ENCODE data around the gene ABCC9.
"Not testable (repeated sequence)": the region's sequence is repeated elsewhere in the genome, so short reads cannot be mapped to it uniquely, and the experiment has no call there.

Gene ABCC9

DNA sequence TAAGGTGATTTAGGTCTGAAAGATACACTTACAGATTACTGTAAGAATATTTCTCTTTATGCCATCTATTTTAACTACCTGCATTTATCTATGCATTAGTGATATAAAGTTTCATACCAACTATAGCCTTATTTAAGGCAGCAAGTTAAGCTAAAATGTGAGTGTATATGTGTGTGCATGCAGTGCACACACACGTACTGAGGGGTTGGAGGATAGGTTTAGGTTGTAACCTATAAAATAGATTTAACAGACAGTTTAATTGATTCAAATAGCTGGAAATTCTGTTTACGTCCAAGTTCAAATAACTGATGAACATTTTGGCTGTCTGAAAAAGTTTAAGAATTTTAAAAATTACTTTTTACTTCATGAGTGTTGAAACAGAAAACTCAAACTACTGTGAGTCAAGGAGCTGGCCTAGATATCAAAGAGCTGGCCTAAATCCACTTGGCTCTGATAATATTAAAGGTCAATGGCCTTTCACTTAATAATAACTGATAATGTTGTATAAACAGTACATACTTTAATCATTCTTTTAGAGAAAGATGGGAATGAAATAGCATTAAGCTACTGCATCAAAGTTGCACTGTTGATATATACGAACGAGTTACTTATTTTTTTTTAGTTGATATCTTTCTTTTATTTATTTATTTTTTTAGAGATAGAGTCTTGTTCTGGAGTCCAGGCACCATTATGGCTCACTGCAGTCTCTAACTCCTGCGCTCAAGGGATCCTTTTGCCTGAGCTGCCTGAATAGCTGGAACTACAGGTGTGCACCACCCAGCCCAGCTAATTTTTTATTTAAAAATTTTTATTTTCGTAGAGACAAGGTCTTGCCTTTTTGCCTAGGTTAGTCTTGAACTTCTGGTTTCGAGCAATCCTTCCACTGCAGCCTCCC is 152.9 kb downstream of the ABCC9 start:
- DNase-seq (ENCODE audit: extremely low spot score, insufficient read length, low read depth) (no peak), FAIRE-seq (no peak)

DNA sequence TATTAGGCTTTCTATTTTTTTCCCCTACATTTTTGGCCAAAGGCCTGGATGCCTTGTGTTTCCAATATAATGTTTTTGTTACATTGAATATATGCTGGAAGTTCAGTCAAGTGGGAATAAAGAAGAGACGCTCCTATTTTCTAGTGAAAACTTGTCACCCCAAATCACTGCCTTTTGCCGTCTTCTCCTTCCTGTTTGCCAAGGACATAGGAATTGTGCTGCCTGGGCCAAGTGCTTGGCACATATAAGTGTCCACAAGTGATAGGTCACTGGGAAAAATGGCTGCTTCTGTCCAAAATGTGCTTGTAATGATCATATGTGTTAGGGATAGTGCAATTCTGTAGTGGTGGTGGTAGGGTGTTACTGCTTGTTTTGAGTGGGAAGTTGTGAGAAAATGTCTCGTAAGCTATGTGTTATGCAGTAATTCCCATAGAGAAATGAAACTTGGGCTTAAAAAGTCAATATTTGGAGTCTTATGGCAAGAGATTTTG is 155.1 kb downstream of the ABCC9 start:
- FAIRE-seq = no peak
- DNase-seq (ENCODE audit: extremely low spot score, insufficient read length, low read depth) = no peak

DNA sequence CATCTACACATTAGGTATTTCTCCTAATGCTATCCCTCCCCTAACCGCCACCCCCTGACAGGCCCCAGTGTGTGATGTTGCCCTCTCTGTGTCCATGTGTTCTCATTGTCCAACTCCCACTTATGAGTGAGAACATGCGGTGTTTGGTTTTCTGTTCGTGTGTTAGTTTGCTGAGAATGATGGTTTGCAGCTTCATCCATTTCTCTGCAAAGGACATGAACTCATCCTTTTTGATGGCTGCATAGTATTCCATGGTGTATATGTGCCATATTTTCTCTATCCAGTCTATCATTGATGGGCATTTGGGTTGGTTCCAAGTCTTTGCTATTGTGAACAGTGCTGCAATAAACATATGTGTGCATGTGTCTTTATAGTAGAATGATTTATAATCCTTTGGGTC is 158.5 kb downstream of the ABCC9 start:
- FAIRE-seq; DNase-seq (ENCODE audit: extremely low spot score, insufficient read length, low read depth): not testable (repeated sequence)

DNA sequence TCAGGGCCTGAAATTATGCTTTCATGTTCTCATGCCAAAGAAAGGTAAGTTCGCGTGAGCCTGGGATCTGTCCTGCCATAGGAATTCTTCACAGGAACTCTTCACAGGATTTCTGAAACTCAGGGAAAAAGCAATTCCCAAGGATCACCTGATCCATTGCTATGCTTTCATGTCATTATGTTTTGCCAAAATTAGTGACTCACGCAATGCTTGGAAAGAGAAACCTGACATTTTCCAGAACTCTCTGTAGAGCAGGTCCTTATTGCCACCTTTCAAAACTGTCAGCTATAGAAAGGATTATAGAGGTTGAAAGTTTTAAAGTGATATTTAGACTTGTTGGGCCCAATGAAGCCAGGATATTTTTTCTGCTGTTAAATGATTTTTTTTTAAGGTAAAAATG is 160.4 kb downstream of the ABCC9 start:
- no peak for DNase-seq (ENCODE audit: extremely low spot score, insufficient read length, low read depth)
- no peak for FAIRE-seq

DNA sequence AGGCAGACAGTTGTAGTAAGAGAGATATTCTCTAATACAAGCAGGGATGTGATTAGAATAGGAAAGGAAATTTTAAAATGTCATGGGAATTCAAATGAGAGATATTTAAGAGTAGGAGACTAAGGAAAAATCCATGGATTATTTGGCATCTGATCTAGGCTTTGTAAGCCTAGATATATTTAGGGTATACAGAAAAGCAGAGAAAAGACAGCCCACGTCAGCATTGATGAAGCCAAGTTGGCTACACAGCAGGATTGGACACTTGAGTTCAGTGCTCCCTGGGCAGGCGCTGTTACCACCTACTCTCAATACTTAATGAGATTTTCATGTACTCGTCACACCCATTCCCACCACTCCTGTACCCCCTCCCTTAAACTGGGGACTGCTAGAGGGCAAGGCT is 165.1 kb downstream of the ABCC9 start:
- DNase-seq (ENCODE audit: extremely low spot score, insufficient read length, low read depth) (no peak), FAIRE-seq (no peak)

DNA sequence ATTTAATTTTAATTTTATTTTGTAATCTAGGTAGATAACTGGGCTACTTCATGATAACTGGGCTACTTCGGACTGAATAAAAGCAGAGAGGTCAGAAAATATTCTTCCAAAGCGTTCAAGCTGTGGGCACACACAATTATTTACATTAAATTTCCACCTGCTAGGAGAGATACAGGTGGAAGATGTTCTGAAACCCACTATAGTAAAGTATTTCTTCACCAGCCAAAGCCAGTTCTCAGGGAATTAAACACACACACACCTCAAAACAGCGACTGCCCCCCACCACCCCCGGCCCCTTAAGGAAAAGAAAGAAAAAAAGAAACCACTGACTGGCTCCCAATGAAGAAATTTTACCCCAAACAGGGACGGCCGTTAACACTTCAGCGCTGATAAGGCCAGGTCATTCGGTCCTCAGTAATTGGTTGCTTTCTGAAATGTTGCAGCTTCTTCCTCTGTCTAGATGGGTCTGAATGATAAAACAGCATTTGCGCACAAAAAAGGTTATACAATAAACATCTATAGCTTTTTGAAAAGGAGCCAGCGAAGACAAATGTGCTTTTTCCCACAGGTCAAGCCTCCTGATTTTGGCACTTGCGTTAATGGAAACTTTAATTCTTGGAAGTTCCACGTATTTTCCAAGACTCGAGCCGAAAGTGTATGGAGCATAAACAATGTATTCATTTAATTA is 165.9 kb downstream of the ABCC9 start:
- FAIRE-seq = no peak
- no peak for DNase-seq (ENCODE audit: extremely low spot score, insufficient read length, low read depth)

DNA sequence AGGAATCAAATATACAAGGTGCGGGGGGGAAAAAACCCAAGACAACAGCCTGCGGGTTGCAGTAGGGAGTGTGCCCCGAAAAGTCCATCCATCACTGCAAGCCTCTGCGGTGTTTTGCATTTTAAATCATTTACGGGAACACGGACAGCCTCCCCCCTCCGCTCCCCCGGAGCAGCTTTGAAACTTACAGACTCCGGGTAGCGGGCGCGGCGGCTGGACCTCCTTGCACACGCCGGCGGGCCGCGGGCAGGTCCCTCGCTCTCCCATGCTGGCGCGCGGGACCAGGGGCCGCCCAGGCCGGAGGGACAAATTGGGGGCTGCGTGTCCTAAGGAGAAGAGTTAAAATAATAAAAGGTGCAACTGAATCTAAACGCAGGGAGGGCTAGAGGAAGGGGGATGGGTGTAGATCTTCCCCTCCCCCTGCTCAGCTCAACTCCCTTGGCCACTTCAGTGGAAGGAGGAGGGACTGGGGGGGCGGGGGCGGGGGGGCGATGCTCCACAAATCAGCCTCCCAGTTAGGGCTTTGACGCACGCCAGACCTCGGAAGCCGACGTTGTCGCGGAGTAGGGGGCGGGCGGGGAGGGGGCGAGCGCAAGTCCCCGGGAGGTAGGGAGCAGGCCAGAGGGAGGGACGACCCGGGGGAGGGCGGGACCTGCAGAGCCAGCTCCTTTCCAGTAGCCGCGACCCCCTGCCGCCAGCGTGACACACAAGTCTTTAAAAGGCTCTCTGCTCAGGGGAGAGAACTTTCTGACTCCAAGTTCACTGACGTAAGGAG is 166.7 kb downstream of the ABCC9 start, which contains the start of gene KCNJ8:
TSS of gene KCNJ8 (minus strand) at position 349 of the 775 bp plus-strand sequence. CDS start 1,090 bp downstream, outside the sequence.
- FAIRE-seq (no peak), DNase-seq (ENCODE audit: extremely low spot score, insufficient read length, low read depth) (no peak)

DNA sequence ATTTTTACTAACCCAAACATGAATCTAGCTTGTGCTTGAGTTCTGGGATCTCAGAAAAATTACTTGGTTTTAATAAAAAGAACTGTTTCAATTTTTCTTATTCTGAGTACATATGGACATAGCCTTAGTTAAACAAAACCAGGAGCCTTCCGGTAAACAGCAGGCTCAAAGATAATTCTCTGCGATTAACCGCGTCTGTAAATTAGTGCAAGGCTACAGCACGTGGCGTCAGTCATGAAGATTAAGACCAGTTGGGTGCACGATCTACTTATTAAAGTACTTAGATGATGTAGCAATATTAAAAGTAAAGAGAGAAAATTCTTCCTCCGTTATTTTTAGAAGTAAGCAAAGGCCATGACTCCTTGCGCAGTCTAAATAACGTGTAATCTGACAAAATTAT is 167.4 kb downstream of the ABCC9 start:
- DNase-seq (ENCODE audit: extremely low spot score, insufficient read length, low read depth) (no peak), FAIRE-seq (no peak)

DNA sequence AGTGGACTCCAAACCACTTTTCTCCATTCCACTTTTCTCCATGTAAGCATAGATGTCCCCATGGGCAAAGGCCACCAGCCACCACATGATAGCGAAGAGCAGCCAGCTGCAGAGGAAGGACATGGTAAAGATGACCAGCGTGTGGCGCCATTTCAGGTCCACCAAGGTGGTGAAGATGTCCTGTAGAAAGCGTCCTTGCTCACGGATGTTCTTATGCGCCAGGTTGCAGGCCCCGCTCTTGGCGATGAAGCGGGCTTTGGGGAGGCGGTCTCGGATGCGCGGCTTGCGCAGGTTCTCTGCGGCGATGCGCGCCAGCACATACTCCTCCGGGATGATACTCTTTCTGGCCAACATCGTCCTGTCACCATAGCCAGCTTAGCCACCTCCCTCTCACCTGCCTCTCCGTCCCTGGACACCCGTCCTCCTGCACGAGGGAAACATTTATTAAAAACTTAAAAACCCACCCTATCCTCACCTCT is 167.9 kb downstream of the ABCC9 start:
- FAIRE-seq = no peak
- DNase-seq (ENCODE audit: extremely low spot score, insufficient read length, low read depth) = no peak

DNA sequence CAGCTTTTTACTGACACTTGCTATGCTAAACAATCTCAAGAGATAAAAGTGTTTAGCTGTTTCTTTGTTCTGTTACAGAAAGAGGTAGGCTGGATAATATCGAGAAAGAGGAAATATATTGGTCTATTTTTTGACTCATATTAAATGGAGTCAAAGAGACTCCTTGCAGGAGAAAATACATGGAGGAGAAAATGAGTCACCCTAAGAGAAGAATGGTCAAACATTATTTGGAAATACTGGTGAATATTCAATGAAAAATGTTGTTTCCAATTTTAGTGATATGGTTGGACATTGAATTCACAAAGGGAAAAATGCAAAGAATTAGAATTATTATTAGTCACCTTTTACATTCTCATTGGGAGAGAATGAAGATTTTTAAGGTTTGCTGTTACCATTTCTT is 169.9 kb downstream of the ABCC9 start:
- FAIRE-seq (no peak), DNase-seq (ENCODE audit: extremely low spot score, insufficient read length, low read depth) (no peak)

DNA sequence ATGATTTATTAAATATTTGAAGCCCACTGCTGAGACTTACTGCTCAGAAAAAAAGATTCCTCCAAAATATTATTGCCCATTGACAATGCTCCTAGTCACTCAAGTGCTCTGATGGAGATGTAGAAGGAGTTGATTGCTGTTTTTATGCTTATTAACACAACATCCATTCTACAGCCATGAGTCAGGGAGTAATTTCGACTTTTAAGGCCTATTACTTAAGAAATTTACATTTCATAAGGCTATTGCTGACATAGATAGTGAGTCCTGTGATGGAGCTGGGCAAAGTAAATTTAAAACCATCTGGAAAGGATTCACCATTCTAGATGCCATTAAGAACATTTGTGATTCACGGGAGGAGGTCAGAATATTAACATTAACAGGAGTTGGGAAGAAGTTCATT is 171.9 kb downstream of the ABCC9 start:
- DNase-seq (ENCODE audit: extremely low spot score, insufficient read length, low read depth) (no peak), FAIRE-seq (no peak)

DNA sequence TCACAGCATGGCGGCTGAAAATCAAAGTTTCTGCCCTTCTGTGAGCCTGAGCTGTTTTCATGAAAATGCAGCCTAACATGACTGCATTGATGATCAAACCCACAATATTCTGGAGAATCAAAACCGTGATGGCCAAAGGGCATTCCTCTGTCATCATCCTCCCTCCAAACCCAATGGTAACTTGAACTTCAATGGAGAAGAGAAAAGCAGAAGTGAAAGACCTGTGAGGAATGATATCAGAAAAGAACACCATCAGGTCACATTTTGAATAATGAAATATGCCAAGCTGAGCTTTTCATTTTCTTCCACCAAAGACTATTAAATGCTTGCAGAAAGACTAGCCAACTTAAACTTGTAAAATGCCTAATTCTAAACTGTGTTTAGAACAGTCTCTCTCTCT is 174.8 kb downstream of the ABCC9 start:
- DNase-seq (ENCODE audit: extremely low spot score, insufficient read length, low read depth) = no peak
- FAIRE-seq = no peak

DNA sequence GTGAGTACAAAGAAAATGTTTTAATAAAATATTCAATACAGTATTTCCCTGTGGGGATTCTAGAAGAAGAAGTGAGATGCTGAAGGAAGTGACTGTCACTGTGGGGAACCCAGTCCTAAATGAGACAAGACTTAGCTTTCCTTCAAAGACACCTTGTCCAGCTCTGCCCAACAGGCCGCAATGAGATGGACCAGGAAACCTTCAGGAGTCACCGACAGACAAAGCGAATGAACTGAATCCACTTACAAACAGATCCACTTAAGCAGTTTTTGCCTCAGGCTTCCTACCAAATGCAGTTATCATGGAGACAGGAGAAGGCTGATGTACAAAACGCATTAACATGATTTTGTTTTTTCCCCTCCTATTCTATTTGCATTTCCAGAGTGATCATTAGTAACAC is 176.3 kb downstream of the ABCC9 start:
- no peak for FAIRE-seq

DNA sequence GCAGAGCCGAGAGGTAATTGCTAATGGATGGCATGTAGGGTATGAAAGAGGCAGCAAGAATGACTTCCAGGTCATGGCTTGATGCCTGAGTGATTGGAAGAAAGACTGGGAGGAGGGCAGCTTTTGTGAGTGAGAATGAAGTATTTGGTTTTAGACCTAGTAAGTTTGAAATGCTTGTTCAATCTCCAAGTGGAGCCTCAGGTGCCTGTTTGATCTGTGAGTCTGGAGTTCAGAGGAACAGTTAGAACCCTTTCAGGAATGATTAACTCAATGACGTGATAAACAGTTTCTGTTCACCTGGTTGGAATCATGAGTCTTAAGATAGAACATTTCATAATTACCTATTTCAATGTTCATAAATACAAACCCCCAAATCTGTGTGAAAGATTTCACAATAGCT is 177.2 kb downstream of the ABCC9 start:
- DNase-seq (ENCODE audit: extremely low spot score, insufficient read length, low read depth) = no peak
- FAIRE-seq = no peak

More for the DNA sequence above, 176.3 kb downstream of the ABCC9 start:
- no peak for DNase-seq (ENCODE audit: extremely low spot score, insufficient read length, low read depth)

DNA sequence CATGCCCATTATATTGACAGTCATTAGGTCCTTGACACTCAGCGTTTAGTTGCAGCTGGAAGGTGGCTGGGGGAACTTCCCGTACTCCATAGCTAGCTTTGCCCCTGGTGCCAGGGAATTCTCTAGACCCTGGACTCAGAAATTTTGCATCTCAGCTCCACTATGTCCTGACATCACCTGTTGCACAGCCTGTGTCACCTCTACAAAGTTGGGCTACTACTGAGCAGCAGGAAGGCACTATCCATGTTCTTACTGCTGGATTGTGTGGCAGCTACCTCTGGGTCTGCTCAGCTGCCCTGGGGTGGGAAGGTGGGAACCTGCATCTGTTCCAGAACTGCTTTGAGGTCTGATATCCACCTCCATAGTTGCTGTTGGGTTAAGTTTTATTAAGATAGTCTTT is 177.7 kb downstream of the ABCC9 start:
- FAIRE-seq (no peak), DNase-seq (ENCODE audit: extremely low spot score, insufficient read length, low read depth) (no peak)

DNA sequence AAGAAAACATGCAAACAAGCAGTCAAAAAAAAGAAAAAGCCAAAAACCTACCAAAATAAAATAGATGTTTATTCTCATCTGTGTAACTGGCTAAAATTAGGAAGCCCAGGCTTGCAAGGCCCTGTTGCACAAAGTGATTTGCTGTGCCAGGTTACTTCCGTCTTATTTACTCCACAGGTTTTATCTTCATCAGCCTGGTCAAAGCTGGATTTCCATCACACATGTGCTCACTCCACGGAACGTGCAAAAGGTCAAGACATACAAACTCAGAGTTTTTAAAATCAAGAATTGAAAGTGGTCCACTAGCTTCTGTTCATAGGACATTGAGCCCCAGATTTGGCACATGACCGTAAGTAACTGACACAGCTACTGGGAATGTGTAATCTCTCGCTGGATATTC is 181.5 kb downstream of the ABCC9 start:
- no peak for FAIRE-seq

DNA sequence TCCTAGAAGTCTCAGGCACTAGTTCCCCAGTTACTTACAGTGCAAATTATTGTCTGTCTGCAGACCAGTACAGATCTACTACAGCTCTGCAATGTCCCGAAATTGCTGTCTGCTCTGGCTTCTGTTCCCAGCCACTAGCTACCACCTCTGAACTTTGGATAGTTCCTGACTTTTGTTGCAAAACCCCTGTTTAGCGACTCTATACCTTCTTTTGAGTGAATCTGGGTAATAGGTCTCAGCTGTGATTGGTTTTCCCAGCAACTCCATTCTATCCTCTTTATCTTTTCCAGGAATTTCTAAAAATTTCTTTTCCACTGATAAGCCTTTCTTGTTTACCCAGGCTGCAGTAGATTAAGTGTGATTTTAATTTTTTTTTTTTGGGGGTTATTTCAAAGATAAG is 183.5 kb downstream of the ABCC9 start:
- DNase-seq (ENCODE audit: extremely low spot score, insufficient read length, low read depth) = no peak
- FAIRE-seq = no peak

More for the DNA sequence above, 181.5 kb downstream of the ABCC9 start:
- DNase-seq (ENCODE audit: extremely low spot score, insufficient read length, low read depth) = no peak

DNA sequence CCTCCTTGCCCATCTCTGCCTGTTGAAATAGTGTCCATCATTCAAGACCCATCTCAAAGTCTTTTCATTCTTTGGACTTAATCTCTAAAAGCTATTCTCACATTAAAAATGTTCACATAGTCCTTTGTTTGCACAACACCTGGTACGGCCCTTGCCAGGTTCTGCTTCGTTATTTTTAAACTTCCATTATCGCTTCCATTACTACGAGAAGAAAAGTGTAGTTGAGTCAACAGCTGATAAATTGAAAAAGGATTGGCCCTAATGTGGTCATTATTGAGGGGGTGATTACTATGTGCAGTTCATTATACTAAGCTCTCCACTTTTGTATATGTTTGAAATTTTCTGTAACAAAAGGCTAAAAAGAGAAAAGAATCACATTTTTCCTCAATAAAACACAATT is 184.5 kb downstream of the ABCC9 start:
- DNase-seq (ENCODE audit: extremely low spot score, insufficient read length, low read depth) (no peak), FAIRE-seq (no peak)

DNA sequence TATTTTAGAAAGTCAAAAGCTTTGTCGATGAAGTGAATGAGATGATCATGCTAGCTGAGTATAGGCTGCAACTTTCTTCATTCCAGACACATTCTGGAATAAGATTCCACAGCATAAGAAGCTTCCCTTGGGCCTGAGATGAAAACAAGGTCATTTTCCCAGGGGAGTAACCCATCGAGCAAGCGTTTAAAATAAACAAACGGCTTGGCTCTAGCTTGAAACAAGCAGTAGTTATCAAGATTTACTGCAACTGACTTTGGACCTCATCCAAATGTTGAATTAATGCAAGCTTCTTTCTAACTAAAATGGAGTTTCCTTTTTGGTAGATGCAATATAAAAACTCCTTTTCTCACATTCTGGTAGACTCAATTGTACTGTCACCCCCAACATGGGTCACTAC is 189.7 kb downstream of the ABCC9 start:
- no peak for FAIRE-seq
- no peak for DNase-seq (ENCODE audit: extremely low spot score, insufficient read length, low read depth)
